Mesendoderm (in vitro differentiated cells): ENCODE data around the gene WDR59.

Experiments used
- DNase-seq: peaks from one replicate; pipeline ENCODE4 v3.0.0; 2013
- H2AK5ac ChIP-seq: 2 replicates; pipeline ENCODE4 v1.6.1; 2013; ENCODE audit warnings: low read length, inconsistent platforms
- H2BK120ac ChIP-seq: 2 replicates; pipeline ENCODE4 v1.6.1; 2013; ENCODE audit warnings: low read depth, mild to moderate bottlenecking, low read length, moderate library complexity, mixed read lengths
- H2BK15ac ChIP-seq: replicated peaks from 2 replicates; pipeline ENCODE4 v1.6.1; 2013; ENCODE audit warnings: low read depth, mild to moderate bottlenecking, moderate library complexity
- H2BK5ac ChIP-seq: 2 replicates; pipeline ENCODE4 v1.6.1; 2013; ENCODE audit warnings: low read length, inconsistent platforms
- H3K18ac ChIP-seq: 2 replicates; pipeline ENCODE4 v1.6.1; 2013; ENCODE audit warnings: mild to moderate bottlenecking, low read length, mixed read lengths
- H3K23ac ChIP-seq: one replicate; pipeline ENCODE4 v1.6.1; 2013; ENCODE audit warnings: low read length
- H3K27ac ChIP-seq: 2 replicates; pipeline ENCODE4 v1.5.1; 2013; ENCODE audit warnings: low read depth, mild to moderate bottlenecking, inconsistent platforms, low read length, moderate library complexity
- H3K27me3 ChIP-seq: 2 replicates; pipeline ENCODE4 v1.6.1; 2013; ENCODE audit warnings: low read length, control low read depth, mild to moderate bottlenecking, inconsistent platforms; ENCODE audit not compliant: insufficient read depth, poor library complexity
- H3K36me3 ChIP-seq: 2 replicates; pipeline ENCODE4 v1.6.1; 2013; ENCODE audit warnings: low read length, inconsistent platforms; ENCODE audit not compliant: control insufficient read depth, insufficient read depth
- H3K4ac ChIP-seq: one replicate; pipeline ENCODE4 v1.6.1; 2013; ENCODE audit warnings: low read depth, mild to moderate bottlenecking, low read length, moderate library complexity
- H3K4me1 ChIP-seq: 2 replicates; pipeline ENCODE4 v1.6.1; 2013; ENCODE audit warnings: low read depth, low read length, inconsistent platforms; ENCODE audit not compliant: control insufficient read depth
- H3K4me2 ChIP-seq: 2 replicates; pipeline ENCODE4 v1.6.1; 2013; ENCODE audit warnings: low read length
- H3K4me3 ChIP-seq: 2 replicates; pipeline ENCODE4 v1.5.1; 2013; ENCODE audit warnings: mild to moderate bottlenecking, low read length
- H3K56ac ChIP-seq: one replicate; pipeline ENCODE4 v1.6.1; 2013; ENCODE audit warnings: low read length
- H3K79me1 ChIP-seq: 2 replicates; pipeline ENCODE4 v1.6.1; 2013; ENCODE audit warnings: low read length, inconsistent platforms
- H3K79me2 ChIP-seq: 2 replicates; pipeline ENCODE4 v1.6.1; 2013; ENCODE audit warnings: mild to moderate bottlenecking, low read length; ENCODE audit not compliant: control insufficient read depth, insufficient read depth
- H3K9ac ChIP-seq: 2 replicates; pipeline ENCODE4 v1.6.1; 2013; ENCODE audit warnings: low read length, inconsistent platforms
- H4K5ac ChIP-seq: one replicate; pipeline ENCODE4 v1.6.1; 2013; ENCODE audit warnings: low read length
- H4K8ac ChIP-seq: one replicate; pipeline ENCODE4 v1.6.1; 2013; ENCODE audit warnings: low read depth, mild to moderate bottlenecking, control low read depth, low read length, moderate library complexity
- WGBS: extraction: QIAGEN DNeasy Blood & Tissue Kit; methylation state at CpG from one replicate; pipeline ENCODE4 v1.1.7; 2013; ENCODE audit warnings: low lambda C conversion rate, missing lambda C conversion rate; ENCODE audit not compliant: insufficient coverage; ENCODE audit errors: extremely low coverage; 5-methylcytosine and 5-hydroxymethylcytosine counted together

The WDR59 gene

DNA sequence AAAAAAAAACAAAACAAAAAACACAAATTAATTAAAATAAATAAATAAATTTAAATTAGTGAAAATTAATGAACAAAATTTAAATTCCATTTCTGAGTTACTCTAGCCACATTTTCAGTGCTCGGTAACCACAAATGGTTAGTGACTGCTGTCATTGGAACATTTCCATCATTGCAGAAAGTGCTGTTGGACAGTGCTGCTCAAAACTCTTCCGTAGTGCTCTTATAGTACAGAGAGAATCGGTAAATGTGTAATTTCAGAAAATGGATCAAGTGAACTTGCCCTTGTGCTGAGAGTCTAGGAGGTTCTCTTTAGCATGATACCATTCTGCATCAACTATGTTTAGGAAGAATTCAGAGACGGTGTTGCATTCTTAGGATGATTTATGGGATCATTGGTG lies 37.6 kb upstream of the WDR59 start:
- H3K36me3 ChIP-seq, result no peaks in the 10 kb centered on the region
- no peak overlapping the region for H4K8ac ChIP-seq
- no peak overlapping the region for H3K4me2 ChIP-seq
- no CpG with 5 or more reads among the region's 4 CpGs for WGBS
- no peaks in the 10 kb centered on the region for H3K27me3 ChIP-seq
- no peak overlapping the region for H4K5ac ChIP-seq
- H3K79me1 ChIP-seq, result peaks cover 12% of the 10 kb centered on the region
- H2BK120ac ChIP-seq, result no peak overlapping the region
- H3K18ac ChIP-seq, result no peak overlapping the region
- no peak overlapping the region for H2AK5ac ChIP-seq
- no peak overlapping the region for H2BK5ac ChIP-seq
- no peak overlapping the region for H3K4ac ChIP-seq
- H3K56ac ChIP-seq, result no peak overlapping the region
- no peak overlapping the region for H3K23ac ChIP-seq
- no peaks in the 10 kb centered on the region for H3K4me1 ChIP-seq
- H3K79me2 ChIP-seq, result peaks cover 26% of the 10 kb centered on the region
- H3K9ac ChIP-seq, result no peak overlapping the region
- no peak overlapping the region for H3K4me3 ChIP-seq
- DNase-seq, result no peak
- no peak overlapping the region for H2BK15ac ChIP-seq
- no peak overlapping the region for H3K27ac ChIP-seq

DNA sequence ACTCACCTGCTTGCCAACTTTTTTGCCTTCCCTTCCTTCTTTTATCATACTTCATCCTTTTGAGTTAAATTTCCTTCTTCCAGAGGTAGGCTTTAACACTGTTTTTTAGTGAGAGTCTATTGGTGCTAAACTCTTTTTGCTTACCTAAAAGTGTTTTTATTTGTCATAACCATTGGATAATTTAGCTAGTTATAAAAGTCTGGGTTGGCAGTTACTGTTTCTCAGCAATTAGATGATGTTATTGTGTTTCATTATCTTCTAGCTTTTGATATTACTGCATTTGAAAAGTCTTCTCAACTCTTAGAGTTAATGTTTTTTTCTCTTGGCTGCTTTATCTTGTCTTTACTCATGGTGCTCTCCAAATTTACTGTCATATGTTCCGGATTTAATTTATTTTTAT lies 36.5 kb upstream of the WDR59 start:
- Histone ChIP-seq H3K23ac (no peak overlapping the region), H3K56ac (no peak overlapping the region), H4K5ac (no peak overlapping the region), H3K79me2 (peaks cover 28% of the 10 kb centered on the region), H2BK5ac (no peak overlapping the region), H2AK5ac (no peak overlapping the region), H3K79me1 (peaks cover 9% of the 10 kb centered on the region), H4K8ac (no peak overlapping the region), H3K9ac (no peak overlapping the region), H2BK120ac (no peak overlapping the region), H3K27me3 (no peaks in the 10 kb centered on the region), H3K4ac (no peak overlapping the region), H3K27ac (no peak overlapping the region), H3K36me3 (no peaks in the 10 kb centered on the region), H3K4me3 (no peak overlapping the region), H3K18ac (no peak overlapping the region), H2BK15ac (no peak overlapping the region), H3K4me1 (no peaks in the 10 kb centered on the region), H3K4me2 (no peak overlapping the region)
- DNase-seq, result no peak
- no CpG with 5 or more reads among the region's 1 CpG for WGBS

DNA sequence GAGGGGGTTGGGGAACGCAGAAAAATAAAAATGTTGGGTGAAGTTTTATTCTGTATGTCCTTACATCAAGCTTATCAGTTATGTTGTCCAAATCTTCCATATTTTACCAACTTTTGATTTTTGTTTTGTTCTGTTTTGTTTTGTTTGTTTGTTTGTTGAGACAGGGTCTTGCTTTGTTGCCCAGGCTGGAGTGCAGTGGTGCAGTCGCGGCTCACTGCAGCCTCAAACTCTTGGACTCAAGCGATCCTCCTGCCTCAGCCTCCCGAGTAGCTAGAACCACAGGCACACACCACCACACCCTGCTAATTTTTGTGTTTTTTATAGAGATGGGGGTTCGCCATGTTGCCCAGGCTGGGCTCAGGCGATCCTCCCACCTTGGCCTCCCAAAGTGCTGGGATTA lies 34.7 kb upstream of the WDR59 start:
- H4K5ac ChIP-seq, result no peak overlapping the region
- no peak overlapping the region for H3K27ac ChIP-seq
- no peak overlapping the region for H3K18ac ChIP-seq
- no peak overlapping the region for H3K4me2 ChIP-seq
- H3K27me3 ChIP-seq, result no peaks in the 10 kb centered on the region
- H2AK5ac ChIP-seq, result no peak overlapping the region
- no peak overlapping the region for H2BK5ac ChIP-seq
- WGBS, result no CpG with 5 or more reads among the region's 7 CpGs
- H3K4me3 ChIP-seq, result no peak overlapping the region
- H2BK15ac ChIP-seq, result no peak overlapping the region
- no peak overlapping the region for H3K56ac ChIP-seq
- peaks cover 26% of the 10 kb centered on the region for H3K79me2 ChIP-seq
- H2BK120ac ChIP-seq, result no peak overlapping the region
- no peaks in the 10 kb centered on the region for H3K36me3 ChIP-seq
- no peak overlapping the region for H3K9ac ChIP-seq
- H3K23ac ChIP-seq, result no peak overlapping the region
- H3K4me1 ChIP-seq, result no peaks in the 10 kb centered on the region
- H3K79me1 ChIP-seq, result peaks cover 8% of the 10 kb centered on the region
- H3K4ac ChIP-seq, result no peak overlapping the region
- H4K8ac ChIP-seq, result no peak overlapping the region
- no peak for DNase-seq

DNA sequence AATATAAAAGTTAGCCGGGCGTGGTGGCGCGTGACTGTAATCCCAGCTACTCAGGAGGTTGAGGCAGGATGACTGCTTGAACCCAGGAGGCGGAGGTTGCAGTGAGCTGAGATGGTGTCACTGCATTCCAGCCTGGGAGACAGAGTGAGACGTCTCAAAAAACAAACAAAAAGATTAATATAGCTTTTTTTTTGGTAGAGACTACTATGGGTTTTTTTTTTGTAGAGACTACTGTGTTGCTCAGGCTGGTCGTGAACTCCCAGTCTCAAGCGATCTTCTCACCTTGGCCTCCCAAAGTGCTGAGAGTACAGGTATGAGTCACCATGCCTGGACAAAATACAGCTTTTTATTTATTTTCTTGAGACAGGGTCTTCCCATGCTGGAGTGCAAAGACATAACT lies 34.1 kb upstream of the WDR59 start:
- H3K79me1 ChIP-seq, result peaks cover 6% of the 10 kb centered on the region
- no peak overlapping the region for H4K5ac ChIP-seq
- H2BK120ac ChIP-seq, result no peak overlapping the region
- H3K4me2 ChIP-seq, result no peak overlapping the region
- no peak for DNase-seq
- no peak overlapping the region for H3K4me3 ChIP-seq
- no peak overlapping the region for H3K56ac ChIP-seq
- no peaks in the 10 kb centered on the region for H3K36me3 ChIP-seq
- no peak overlapping the region for H3K9ac ChIP-seq
- no peaks in the 10 kb centered on the region for H3K27me3 ChIP-seq
- no peaks in the 10 kb centered on the region for H3K4me1 ChIP-seq
- H3K27ac ChIP-seq, result no peak overlapping the region
- H4K8ac ChIP-seq, result no peak overlapping the region
- H2BK5ac ChIP-seq, result no peak overlapping the region
- no CpG with 5 or more reads among the region's 8 CpGs for WGBS
- H3K23ac ChIP-seq, result no peak overlapping the region
- H2BK15ac ChIP-seq, result no peak overlapping the region
- H2AK5ac ChIP-seq, result no peak overlapping the region
- no peak overlapping the region for H3K4ac ChIP-seq
- no peak overlapping the region for H3K18ac ChIP-seq
- peaks cover 27% of the 10 kb centered on the region for H3K79me2 ChIP-seq

DNA sequence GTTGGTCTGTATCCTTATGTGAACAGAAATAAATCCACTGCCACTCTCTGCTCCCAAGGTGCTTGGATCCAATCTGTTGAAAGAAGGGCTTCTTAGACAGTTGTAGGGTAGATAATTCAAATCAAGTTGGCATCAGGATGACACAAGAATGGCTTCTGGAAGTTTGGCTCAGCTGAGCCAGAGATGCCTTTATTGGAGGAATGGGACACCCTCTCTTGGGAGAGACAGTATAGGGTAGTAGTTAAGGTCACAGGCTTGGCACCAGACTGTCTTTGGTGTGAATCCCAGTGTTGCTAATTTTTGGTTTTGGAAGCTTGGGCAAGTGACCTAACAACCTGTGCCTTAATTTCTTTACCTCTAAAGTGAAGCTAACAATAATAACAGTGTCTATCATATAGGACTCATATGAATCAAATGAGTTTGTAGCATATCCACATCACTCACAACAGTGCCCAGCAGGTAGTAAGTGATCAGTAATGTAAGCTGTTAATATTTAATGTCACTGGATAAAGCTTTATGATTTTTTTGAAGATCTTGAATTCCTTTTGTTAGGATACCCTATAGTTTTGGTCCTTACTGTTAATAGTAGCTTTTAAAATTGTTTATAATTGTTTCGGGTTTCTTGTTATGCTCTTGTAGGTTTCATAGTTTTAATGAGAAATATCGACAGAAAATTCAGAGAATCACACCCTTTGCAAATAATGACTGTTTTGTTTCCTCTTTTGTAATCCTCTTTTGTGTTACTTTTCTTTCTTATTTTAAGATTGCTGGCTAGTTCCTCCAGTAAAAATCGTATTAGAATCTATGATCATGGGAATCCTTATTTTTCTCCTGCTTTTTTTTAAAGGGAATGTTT lies 33.0 kb upstream of the WDR59 start:
- Histone ChIP-seq H4K5ac (no peak overlapping the region), H3K23ac (no peak overlapping the region), H2BK120ac (no peak overlapping the region), H3K4me2 (no peak overlapping the region), H3K18ac (no peak overlapping the region), H3K56ac (no peak overlapping the region), H3K4me3 (no peak overlapping the region), H2BK5ac (no peak overlapping the region), H2BK15ac (no peak overlapping the region), H4K8ac (no peak overlapping the region), H3K4me1 (no peaks in the 10 kb centered on the region), H3K79me2 (peaks cover 29% of the 10 kb centered on the region), H3K9ac (no peak overlapping the region), H2AK5ac (no peak overlapping the region), H3K36me3 (no peaks in the 10 kb centered on the region), H3K27ac (no peak overlapping the region), H3K27me3 (no peaks in the 10 kb centered on the region), H3K79me1 (peaks cover 4% of the 10 kb centered on the region), H3K4ac (no peak overlapping the region)
- DNase-seq, result no peak
- WGBS, result no CpG with 5 or more reads among the region's 3 CpGs
